ENCODE measurements around the gene USP10.
A peak's percentile ranks its signal among the peaks of the same experiment; 100 is the strongest.

Gene USP10

GRCh38 chr16:84778720-84779119 is 78.9 kb downstream of the USP10 start:
- no peak for DNase-seq

DNA sequence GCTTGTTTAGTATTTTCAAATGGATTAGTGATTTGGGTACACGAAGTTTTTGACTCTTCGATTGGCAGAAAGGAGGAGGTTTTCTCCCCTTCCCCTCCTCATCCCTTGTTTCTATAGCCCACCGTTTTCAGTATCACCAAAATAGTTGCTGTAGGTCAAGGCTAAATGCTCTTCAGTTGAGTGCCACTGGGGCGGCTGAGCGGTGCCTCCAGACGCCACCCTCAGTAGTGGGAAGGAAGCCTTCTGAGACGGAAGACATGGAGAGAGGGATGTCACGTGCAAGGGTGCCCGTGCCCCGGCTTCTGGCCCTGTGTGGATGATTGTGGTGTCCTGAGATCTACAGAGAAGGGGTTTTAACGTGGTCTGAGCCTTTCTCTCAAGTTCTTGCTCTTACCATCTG is 80.3 kb downstream of the USP10 start:
- DNase-seq: no peak

GRCh38 chr16:84780544-84781376 is 81.0 kb downstream of the USP10 start:
- DNase-seq: no peak

GRCh38 chr16:84782846-84783245 is 83.0 kb downstream of the USP10 start:
- no peak for DNase-seq

DNA sequence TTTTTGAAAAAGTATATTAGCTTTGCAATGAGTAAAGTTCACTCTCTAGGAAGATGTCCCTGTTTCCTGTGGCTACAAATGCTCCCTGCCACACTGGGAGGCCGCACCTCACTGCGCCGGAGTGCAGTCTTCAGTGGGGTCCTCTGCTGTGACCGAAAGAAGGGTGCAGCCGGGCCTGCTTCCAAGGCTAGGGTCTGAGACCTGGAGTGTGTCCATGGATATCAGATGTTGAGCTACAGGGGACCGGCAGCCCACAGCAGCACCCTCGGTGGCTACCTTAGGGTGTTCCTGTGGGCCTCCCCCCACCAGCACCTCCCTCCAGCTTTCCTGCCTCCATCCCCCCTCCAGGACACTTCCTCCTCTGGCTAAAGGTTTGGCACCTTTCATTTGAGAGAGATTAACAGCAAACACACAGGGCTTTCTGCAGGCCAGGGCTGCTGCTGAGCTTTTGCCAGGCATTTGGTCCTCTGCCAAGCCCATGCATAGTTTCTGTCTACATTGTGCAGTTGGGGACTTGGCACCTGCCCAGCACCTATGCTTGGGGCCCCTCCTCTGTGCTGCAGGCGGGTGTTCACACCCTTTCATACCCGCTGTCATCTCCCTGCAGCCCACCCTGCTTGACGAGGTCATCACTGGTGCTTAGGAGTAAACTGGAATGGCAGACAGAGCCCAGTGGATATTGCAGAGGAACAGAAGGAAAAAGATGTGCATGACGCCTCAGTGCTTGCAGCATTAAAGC is 86.2 kb downstream of the USP10 start:
- DNase-seq: peak; percentile 51

DNA sequence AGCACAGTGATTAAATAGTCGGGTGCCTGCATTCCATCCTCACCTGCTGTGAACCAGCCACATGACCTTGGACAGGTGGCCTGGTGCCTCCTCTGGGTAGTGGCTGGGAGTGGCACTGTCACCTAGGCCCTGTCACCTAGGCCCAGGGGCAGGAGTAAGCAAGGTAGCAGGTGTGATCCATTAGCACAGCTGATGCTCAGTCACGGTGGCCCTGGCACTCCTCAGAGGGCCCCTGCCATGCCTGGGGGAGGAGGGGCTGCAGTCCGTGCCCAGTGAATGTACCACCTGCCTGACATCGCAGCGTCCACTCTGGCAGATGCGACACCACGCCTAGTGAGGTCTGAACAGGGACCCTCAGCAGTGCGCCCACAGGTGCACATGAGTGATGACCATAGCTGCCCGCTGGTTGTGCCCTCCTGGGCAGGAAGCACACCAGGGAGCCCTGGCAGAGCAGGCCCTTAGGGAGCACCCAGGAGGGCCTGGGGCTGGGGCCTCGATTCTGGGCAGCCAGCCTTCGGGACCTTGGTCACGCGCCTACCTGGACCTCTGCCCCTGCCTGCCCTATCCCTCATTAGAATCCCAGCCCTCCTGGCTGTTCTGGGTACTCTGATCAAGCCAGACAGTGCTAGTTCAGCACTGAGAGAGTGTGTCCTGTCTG is 86.9 kb downstream of the USP10 start:
- DNase-seq: no peak

GRCh38 chr16:84787263-84787622 is 87.4 kb downstream of the USP10 start:
- DNase-seq: no peak

DNA sequence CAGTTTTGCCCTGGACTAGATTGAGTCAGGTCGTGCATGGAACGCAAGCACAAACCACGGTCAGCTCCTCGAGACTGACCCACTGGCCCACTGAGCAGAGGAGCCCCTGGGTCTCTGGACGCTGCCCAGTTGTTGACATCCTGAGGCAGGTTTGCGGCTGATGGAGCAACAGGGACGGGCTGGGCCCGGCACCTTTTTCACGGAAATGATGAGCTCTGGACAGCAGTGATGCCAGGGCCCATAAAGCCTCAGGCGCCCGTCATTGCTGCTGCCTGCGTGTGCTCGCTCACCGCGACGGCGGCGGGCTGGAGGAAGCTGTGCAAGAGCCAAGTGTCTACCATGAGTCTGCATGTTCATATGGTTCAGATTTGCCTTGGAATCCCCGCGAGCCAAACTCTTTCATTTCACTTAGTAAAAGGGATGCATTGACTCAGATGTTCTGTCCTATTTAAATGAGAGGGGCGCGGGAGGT is 89.2 kb downstream of the USP10 start:
- no peak for DNase-seq

DNA sequence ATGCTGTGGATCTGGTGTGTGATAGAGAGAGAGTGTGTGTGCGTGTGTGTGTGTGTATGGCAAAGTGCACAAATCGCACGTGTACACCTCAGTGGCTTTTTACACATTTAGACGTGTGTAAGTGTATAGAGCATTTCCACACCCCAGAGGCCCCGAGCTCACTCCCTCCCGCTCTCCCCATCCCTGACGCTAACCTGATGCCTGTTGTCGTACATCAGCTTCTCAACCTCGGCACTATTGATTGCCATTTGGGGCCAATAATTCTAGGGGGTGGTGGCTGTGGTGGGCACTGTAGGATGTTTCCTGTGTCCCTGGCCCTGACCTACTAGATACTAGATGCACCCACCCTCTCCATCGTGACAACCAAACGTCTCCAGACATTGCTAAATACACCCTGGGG is 89.6 kb downstream of the USP10 start:
- no peak for DNase-seq

DNA sequence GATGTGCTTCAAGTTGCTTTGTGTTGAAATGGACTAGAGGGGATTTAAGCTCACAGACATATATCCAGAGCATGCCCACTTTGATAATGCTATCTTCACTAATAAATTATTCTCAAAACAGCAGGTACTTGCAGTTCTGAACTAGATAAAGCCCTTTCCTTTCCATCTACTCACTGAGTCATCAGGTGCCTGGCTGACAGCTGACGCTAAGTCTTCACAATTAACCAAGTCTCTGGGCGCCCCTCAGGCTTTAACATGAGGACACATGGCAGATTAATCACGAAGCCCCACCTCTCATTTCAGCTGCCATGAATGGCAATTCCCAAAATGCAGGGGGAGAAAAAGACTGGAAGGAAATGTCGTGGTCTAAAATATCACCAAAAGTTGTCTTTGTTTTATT is 90.5 kb downstream of the USP10 start:
- DNase-seq: no peak

- DNase-seq: no peak
Observed at GRCh38 chr16:84791088-84791487, 91.3 kb downstream of the USP10 start.

GRCh38 chr16:84791501-84791900 is 91.7 kb downstream of the USP10 start:
- no peak for DNase-seq

DNA sequence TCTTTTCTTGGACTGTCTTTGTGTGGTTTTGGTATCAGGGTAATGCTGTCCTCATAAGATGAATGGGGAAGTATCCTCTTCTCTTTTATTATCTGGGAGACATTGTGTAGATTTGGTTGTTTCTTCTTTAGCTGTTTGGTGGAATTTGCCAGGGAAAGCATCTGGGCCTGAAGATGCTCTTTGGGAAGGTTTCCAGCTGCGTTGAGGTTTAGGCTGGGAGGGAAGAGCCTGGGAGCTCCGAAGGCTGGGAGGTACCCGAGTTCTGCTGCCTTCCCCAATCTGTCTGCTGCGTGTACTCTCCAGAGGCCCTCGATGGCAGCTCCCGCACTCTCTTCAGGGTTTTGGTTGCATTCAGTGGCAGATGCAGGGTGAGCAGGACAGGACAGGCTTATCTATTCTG is 94.4 kb downstream of the USP10 start:
- no peak for DNase-seq

DNA sequence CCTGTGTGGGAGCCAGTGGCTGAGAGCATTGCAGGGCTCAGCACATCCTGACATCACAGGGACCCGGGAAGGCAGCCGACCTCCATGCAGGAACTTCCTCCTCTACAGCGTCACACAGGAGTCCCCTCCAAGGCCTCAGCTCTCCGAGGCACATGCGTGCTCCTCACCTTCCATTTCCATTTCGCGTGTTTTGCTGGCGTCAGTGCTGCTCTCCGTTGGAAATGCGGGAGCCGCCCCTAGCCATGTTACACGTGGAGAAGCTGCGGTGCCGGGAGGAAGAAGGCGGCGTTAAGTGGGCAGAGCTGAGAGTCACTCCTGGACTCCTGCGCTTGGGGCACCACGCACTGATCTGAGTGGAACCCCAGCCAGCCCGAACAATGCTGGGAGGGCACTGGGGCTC is 94.8 kb downstream of the USP10 start:
- no peak for DNase-seq

- DNase-seq: no peak
Observed at GRCh38 chr16:84795329-84796053, 95.7 kb downstream of the USP10 start.

DNA sequence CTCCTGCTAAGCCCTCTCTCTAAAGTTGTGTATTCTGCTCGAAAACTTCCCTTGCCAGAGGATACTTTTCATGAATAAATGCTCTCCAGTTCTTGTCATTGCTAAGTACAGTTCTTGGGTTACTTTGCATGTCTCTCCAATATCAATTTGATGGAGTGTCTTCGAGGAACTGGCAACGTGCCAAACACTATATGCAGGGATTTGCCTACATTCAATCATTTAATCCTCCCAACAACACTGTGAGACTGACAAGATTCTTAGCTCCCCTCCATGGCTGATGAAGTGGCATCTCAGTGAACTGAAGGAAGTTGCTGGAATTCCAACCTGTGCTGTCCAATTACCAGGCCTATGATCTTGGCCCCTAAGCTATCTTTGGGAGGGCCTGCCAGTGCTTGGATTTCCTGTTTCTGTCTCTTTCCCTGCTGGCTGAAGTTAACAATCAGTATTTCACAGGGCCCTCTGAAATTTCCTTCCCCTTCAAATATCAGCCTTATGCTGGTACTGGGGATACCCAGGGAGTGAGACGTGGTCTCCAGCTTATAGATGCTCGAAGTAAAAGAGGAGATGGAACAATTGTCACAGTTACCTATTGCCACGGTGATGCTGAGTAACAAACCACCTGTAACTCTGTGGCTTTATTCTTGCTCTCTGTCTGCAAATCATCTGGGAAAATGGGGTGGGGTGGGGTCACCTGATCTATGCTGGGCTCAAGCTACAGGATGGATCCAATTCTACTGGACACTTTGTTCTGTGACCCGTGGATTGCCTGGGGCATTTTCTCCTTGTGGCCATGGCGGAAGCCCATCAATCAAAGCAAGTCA is 100.6 kb downstream of the USP10 start:
- DNase-seq: no peak

DNA sequence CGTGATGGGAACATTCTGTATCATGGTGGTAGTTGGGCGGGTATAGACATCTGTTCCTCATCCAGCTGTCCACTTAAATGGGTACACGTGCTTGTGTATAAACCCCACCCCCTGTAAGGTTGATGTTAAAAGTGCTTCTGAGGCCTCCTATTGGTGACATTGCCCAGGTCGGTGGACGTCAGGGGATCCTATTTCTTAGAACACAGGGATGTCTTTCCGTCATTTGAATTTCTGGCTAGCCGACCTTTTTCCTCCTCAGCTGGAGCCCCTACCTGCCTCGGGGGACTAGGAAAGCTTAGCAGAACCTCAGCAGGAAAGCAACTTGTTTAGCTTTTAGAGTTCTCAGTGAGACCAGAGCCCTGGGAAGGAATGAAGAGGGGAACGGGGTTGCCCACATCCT is 103.3 kb downstream of the USP10 start:
- DNase-seq: no peak

DNA sequence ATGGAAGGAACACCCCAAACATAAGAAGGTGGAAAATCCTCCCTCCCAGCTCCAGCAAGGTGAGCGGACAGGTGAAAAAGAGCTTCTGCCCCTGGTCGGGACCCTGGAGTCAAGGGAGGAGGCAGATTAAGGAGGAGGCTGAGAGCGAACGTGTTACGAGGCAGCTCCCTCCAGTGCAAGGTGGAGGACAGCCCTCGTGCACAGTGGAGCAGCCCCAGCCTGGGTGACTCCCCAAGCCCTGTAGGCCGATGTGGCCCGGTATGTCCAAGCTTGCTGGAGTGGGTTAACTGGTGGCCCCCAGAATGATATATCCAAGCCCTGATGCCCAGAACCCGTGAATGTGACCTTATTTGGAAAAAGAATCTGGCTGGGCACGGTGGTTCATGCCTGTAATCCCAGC is 104.5 kb downstream of the USP10 start:
- DNase-seq: no peak

- no peak for DNase-seq
Observed at GRCh38 chr16:84806256-84806889, 106.6 kb downstream of the USP10 start.

- DNase-seq: no peak
Observed at GRCh38 chr16:84806890-84807258, 107.1 kb downstream of the USP10 start.

- no peak for DNase-seq
Observed at GRCh38 chr16:84807776-84808175, 108.0 kb downstream of the USP10 start.

DNA sequence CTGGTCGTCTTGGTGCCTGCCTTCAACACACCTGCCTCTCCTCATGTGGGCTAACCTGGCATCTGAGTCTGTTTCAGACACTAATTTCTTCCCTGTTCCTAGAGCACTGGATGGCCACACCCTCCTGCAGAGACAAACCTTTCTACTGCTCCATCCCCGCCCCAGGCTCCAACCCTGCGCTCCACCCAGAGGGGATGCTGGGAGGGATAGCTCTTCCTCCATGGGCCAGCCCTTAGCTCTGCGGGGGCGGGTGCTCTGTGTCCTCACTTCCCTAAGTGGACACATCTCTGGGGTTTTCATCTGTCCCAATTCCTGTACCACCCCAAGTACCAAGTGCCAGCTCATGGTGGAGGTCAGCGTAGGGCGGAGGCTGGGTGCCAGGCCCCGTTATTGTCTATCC is 109.0 kb downstream of the USP10 start:
- DNase-seq: no peak

Data from hematopoietic multipotent progenitor cell treated with erythropoietin and hydrocortisone succinate and interleukin-3 and kit ligand, for 4 days (in vitro differentiated cells).